Measurements from ENCODE around the gene RASA2. TPM values are rescaled to one million over a fixed set of nuclear protein-coding genes. Genes with fewer than 3 reads are reported as not detected.

RASA2 gene
- total and polyA plus RNA-seq, 2 of the 8 experiments (the other 6 are each of a cell fraction or from before 2014, with no cell fraction given) = 3.5 to 15.9 TPM

DNA sequence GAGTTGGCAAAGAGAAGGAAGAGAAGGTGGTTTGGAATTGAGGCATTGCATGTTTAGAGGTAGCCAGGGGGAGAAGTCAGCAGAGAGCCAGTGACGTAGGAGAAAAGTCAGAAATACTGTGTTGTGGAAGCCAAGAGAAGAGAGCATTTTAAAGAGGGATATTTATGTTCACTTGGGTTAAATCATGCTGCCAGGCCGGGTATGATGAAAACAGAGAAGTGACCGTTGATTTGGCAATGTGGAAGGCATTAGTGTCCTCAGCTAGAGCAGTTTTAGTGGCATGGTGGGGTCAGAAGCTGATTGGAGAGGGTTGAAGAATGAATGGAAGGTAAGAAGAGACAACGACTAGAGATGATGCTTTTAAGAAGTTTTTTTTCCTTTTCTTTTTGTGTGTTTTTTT lies 24.5 kb downstream of the RASA2 start:
- DNase-seq (ENCODE audit: low read depth in 1 of 2, low spot score in 2 of 2) = no peak
- WGBS, 2 experiments (ENCODE audit: extremely low coverage in 1 of 2, insufficient coverage in 1 of 2, insufficient read length in 1 of 2, insufficient replicate concordance in 2 of 2, low coverage in 1 of 2, low lambda C conversion rate in 2 of 2, missing lambda C conversion rate in 1 of 2) = 94% methylated on average over 4 of the region's 4 CpGs; no CpG with 5 or more reads in 1 of the 2 experiments
- Histone ChIP-seq H3K36me3 (ENCODE audit: control insufficient read depth in 2 of 4, insufficient read depth in 4 of 4, low read length in 3 of 4) (peaks cover 0 to 16% (median 3%) of the 10 kb centered on the region in 4 experiments; a peak in 3 of 8 replicates), H4K8ac (ENCODE audit: extremely low read depth, insufficient read depth, low read length) (no peak overlapping the region), H3K9me3 (ENCODE audit: insufficient read depth in 2 of 2, low read depth in 1 of 2, low read length in 1 of 2) (no peaks in the 10 kb centered on the region), H3K4me1 (replicated peaks in 1 of 4; ENCODE audit: control insufficient read depth in 3 of 4, insufficient read depth in 4 of 4, low read length in 3 of 4) (0 out of 7 replicates have a peak, but pooled peaks cover 0 to 3% (median 0%) of the 10 kb centered on the region in 4 experiments), H3K23me2 (ENCODE audit: low read depth, low read length) (no peaks in the 10 kb centered on the region; the same call in 1 of the 2 replicates), H2BK12ac (ENCODE audit: low read depth, low read length) (no peak overlapping the region), H3K79me2 (ENCODE audit: control insufficient read depth in 1 of 2, insufficient read depth in 2 of 2, low read length in 2 of 2) (peaks cover 0 to 17% of the 10 kb centered on the region in 2 experiments; a peak in 2 of 4 replicates), H3K18ac (ENCODE audit: extremely low read depth, low read length) (no peak overlapping the region), H2AK5ac (ENCODE audit: low read depth, low read length) (no peak overlapping the region), H2AFZ (ENCODE audit: low read length) (no peak overlapping the region), H4K5ac (ENCODE audit: insufficient read length, low read depth, low read length) (no peak overlapping the region), H3K23ac (ENCODE audit: insufficient read length) (no peak overlapping the region), H3K9ac (replicated peaks in 1 of 4; ENCODE audit: extremely low read depth in 1 of 4, low read depth in 3 of 4, low read length in 3 of 4) (no peak overlapping the region), H3K14ac (ENCODE audit: insufficient read length) (no peak overlapping the region), H3K27ac (ENCODE audit: low read depth, low read length) (no peak overlapping the region), H4K20me1 (replicated peaks in 1 of 2; ENCODE audit: control insufficient read depth in 1 of 2, insufficient read depth in 2 of 2, low read length in 2 of 2) (peaks cover 0 to 6% of the 10 kb centered on the region in 2 experiments), H3K4me3 (ENCODE audit: extremely low read depth in 1 of 4, insufficient read depth in 2 of 4, low read depth in 3 of 4, low read length in 4 of 4) (no peak overlapping the region), H2BK15ac (ENCODE audit: low read length) (no peak overlapping the region), H3K56ac (replicated peaks; ENCODE audit: insufficient read length, low read depth, low read length) (no peak overlapping the region), H3K4me2 (ENCODE audit: insufficient read depth in 1 of 2, low read depth in 2 of 2, low read length in 2 of 2) (no peak overlapping the region), H2BK5ac (ENCODE audit: low read depth, low read length) (no peak overlapping the region), H4K91ac (replicated peaks; ENCODE audit: insufficient read length, low read length) (no peak overlapping the region), H2BK120ac (replicated peaks; ENCODE audit: low read depth, low read length) (no peak overlapping the region), H3K27me3 (replicated peaks in 1 of 4; ENCODE audit: control insufficient read depth in 3 of 4, extremely low read depth in 1 of 4, insufficient read depth in 3 of 4, low read length in 3 of 4) (peaks cover 0 to 1% (median 0%) of the 10 kb centered on the region in 4 experiments; a peak in 1 of 7 replicates), H3K4ac (replicated peaks; ENCODE audit: insufficient read length, low read depth, low read length) (no peak overlapping the region), H2BK20ac (ENCODE audit: low read length) (no peak overlapping the region), H3K79me1 (ENCODE audit: low read depth, low read length) (peaks cover 2% of the 10 kb centered on the region)
- ChIA-PET POLR2A (ENCODE audit: partially characterized antibody) (no interaction called here), CTCF (ENCODE audit: partially characterized antibody) (no interaction called here)
- no peak for FAIRE-seq
- TF ChIP-seq RFX5 (IDR thresholded peaks at IDR 0.05; ENCODE audit: borderline replicate concordance, low read depth, low read length) = no peak
- TF ChIP-seq TBP (IDR thresholded peaks at IDR 0.05; ENCODE audit: low read depth, low read length) = no peak
- TF ChIP-seq KDM5A (IDR thresholded peaks at IDR 0.05; ENCODE audit: low read length) = no peak
- no peak for TF ChIP-seq CBX5 (IDR thresholded peaks at IDR 0.05; ENCODE audit: low read depth, low read length)
- no peak for TF ChIP-seq RXRA (IDR thresholded peaks at IDR 0.05; ENCODE audit: insufficient read depth, low read depth, low read length)
- no peak for TF ChIP-seq SIX5 (IDR thresholded peaks at IDR 0.05; ENCODE audit: low read depth, low read length)
- TF ChIP-seq PHF8 (conservative IDR thresholded peaks at IDR 0.05; ENCODE audit: low read depth, low read length) = no peak
- no peak for TF ChIP-seq YY1 (IDR thresholded peaks at IDR 0.05; ENCODE audit: low read depth, low read length)
- TF ChIP-seq SP4 (IDR thresholded peaks at IDR 0.05; ENCODE audit: low read length) = no peak
- no peak for TF ChIP-seq POLR2A (IDR thresholded peaks at IDR 0.05; ENCODE audit: control extremely low read depth in 1 of 2, low read depth in 2 of 2, low read length in 2 of 2)
- no peak for TF ChIP-seq POU5F1 (IDR thresholded peaks at IDR 0.05; ENCODE audit: low read depth, low read length)
- no peak for TF ChIP-seq ASH2L (IDR thresholded peaks at IDR 0.05; ENCODE audit: low read length)
- no peak for TF ChIP-seq HDAC6 (IDR thresholded peaks at IDR 0.05; ENCODE audit: low read depth, low read length)
- TF ChIP-seq, protein P1, sequence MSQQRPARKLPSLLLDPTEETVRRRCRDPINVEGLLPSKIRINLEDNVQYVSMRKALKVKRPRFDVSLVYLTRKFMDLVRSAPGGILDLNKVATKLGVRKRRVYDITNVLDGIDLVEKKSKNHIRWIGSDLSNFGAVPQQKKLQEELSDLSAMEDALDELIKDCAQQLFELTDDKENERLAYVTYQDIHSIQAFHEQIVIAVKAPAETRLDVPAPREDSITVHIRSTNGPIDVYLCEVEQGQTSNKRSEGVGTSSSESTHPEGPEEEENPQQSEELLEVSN (IDR thresholded peaks at IDR 0.05) = no peak
- TF ChIP-seq CEBPB (IDR thresholded peaks at IDR 0.05; ENCODE audit: low read depth, low read length) = no peak

Measured in H1 (cell line).